IPS-18c (cell line): ENCODE measurements around the gene D2HGDH.
"Not testable (repeated sequence)": the region's sequence is repeated elsewhere in the genome, so short reads cannot be mapped to it uniquely, and the experiment has no call there.

ENCODE experiments used
- H3K4me3 ChIP-seq: 2 replicates; pipeline ENCODE4 v1.7.0; 2013; ENCODE audit warnings: low read depth, mild to moderate bottlenecking, low read length, moderate library complexity; ENCODE audit not compliant: insufficient read depth
- H3K9me3 ChIP-seq: one replicate; pipeline ENCODE4 v1.6.1; 2013; ENCODE audit warnings: mild to moderate bottlenecking, low read length, moderate library complexity; ENCODE audit not compliant: control insufficient read depth, insufficient read depth

The D2HGDH gene

DNA sequence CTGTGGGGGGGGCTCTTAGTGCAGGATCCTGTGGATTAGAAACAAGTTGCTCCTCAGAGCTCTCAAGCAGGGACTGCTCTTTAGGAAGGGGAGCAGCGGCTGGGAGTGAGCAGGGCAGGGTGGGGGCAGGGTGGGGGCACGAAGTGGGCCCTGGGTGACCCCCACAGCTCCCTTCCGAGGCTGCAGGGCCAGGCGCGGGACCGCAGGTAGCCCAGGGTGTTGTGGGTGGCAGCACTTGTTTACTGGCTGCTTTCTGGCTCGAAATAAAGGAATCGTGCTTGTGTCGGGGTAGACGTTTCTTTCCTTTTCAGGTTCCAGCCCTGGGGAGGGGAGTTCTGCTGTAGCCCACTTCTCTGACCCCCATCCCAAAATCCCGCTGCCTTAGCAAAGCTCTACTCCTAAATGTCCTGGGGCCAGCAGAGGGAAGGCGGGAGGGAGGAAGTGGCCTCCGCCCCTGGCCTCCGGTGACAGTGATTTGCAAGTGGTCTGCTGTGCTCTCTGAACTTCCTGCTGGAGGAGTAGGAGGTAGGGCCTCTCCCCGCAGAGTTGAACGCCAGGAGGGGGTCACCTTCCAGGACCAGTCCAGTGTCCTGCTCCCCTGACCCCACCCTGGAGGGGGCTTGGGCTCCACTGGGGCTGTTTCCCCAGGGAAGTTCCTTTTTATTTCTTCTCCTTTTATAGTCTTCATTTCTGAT is 82.8 kb downstream of the D2HGDH start:
- no peak overlapping the region for H3K4me3 ChIP-seq

GRCh38 chr2:241817821-241818215 is 83.4 kb downstream of the D2HGDH start:
- H3K4me3 ChIP-seq, result not testable (repeated sequence)

More for the DNA sequence above, 82.8 kb downstream of the D2HGDH start:
- peaks cover 2% of the 10 kb centered on the region for H3K9me3 ChIP-seq

More at GRCh38 chr2:241817821-241818215, 83.4 kb downstream of the D2HGDH start:
- not testable (repeated sequence) for H3K9me3 ChIP-seq
